ENCODE data around the gene CCDC13. TPM values are rescaled to one million over a fixed set of nuclear protein-coding genes. Genes with fewer than 3 reads are reported as not detected.

Gene CCDC13
- total and polyA plus RNA-seq, 12 donors, result 0.16 to 1.2 (median 0.55) TPM; not detected in 2

- DNase-seq (no peak), ATAC-seq (no peak)
- intact Hi-C loops (cut with DNase I), result no loop called here
- H3K9me3 ChIP-seq, result peaks cover 0 to 5% (median 0%) of the 10 kb centered on the region in 11 donors
- no peak overlapping the region for H3K4me3 ChIP-seq
- WGBS, 2 donors, result 63 to 75% methylated on average over 3 of the region's 3 CpGs
- peaks cover 0 to 4% (median 0%) of the 10 kb centered on the region in 9 donors for H3K36me3 ChIP-seq
- peaks cover 0 to 55% (median 42%) of the 10 kb centered on the region in 9 donors for H3K4me1 ChIP-seq
- TF ChIP-seq CTCF (IDR thresholded peaks at IDR 0.05), result no peak
- peak overlapping the region in 1 of 10 donors; percentile 9 for H3K27ac ChIP-seq
- peaks cover 0 to 8% (median 0%) of the 10 kb centered on the region in 7 donors for H3K27me3 ChIP-seq
Observed at GRCh38 chr3:42801048-42801620, 28.1 kb upstream of the CCDC13 start.

GRCh38 chr3:42800251-42800650 lies 27.2 kb upstream of the CCDC13 start:
- Histone ChIP-seq H3K4me1 (peaks cover 0 to 61% (median 41%) of the 10 kb centered on the region in 9 donors), H3K27me3 (peaks cover 0 to 2% (median 0%) of the 10 kb centered on the region in 7 donors), H3K4me3 (no peak overlapping the region), H3K27ac (no peak overlapping the region), H3K9me3 (peaks cover 0 to 5% (median 0%) of the 10 kb centered on the region in 11 donors), H3K36me3 (peaks cover 0 to 9% (median 0%) of the 10 kb centered on the region in 9 donors)
- DNase-seq, result no peak
- TF ChIP-seq CTCF (IDR thresholded peaks at IDR 0.05), result no peak
- ATAC-seq, result no peak
- 90 to 96% methylated on average over 2 of the region's 2 CpGs for WGBS, 2 donors
- intact Hi-C loops (cut with DNase I), result no loop called here

GRCh38 chr3:42799376-42799775 lies 26.3 kb upstream of the CCDC13 start:
- Histone ChIP-seq H3K27me3 (no peaks in the 10 kb centered on the region), H3K4me1 (peaks cover 0 to 63% (median 37%) of the 10 kb centered on the region in 9 donors), H3K27ac (no peak overlapping the region), H3K4me3 (no peak overlapping the region), H3K36me3 (peaks cover 0 to 9% (median 0%) of the 10 kb centered on the region in 9 donors), H3K9me3 (peaks cover 0 to 5% (median 0%) of the 10 kb centered on the region in 11 donors)
- 78 to 79% methylated on average over 7 of the region's 7 CpGs for WGBS, 2 donors
- TF ChIP-seq CTCF (IDR thresholded peaks at IDR 0.05), result no peak
- ATAC-seq (no peak), DNase-seq (no peak)
- intact Hi-C loops (cut with DNase I), result no loop called here

GRCh38 chr3:42796332-42796885 lies 23.4 kb upstream of the CCDC13 start:
- Histone ChIP-seq H3K4me3 (no peak overlapping the region), H3K9me3 (peaks cover 0 to 5% (median 0%) of the 10 kb centered on the region in 11 donors), H3K27ac (no peak overlapping the region), H3K27me3 (no peaks in the 10 kb centered on the region), H3K4me1 (peaks cover 0 to 42% (median 17%) of the 10 kb centered on the region in 9 donors), H3K36me3 (peaks cover 0 to 36% (median 15%) of the 10 kb centered on the region in 9 donors)
- 93% methylated on average over 4 of the region's 5 CpGs for WGBS, 2 donors
- intact Hi-C loops (cut with DNase I), result no loop called here
- ATAC-seq (no peak), DNase-seq (no peak)
- TF ChIP-seq CTCF (IDR thresholded peaks at IDR 0.05), result no peak

Data from heart right ventricle (tissue), 16 donors.